Activated T-cell treated with anti-CD3 and anti-CD28 coated beads for 1 hour (primary cell): ENCODE data around the gene NNT.
"Not testable (repeated sequence)": the region's sequence is repeated elsewhere in the genome, so short reads cannot be mapped to it uniquely, and the experiment has no call there.

ENCODE experiments used
- DNase-seq: peaks from one replicate; pipeline ENCODE4 v3.0.0-alpha.2; 2020; ENCODE audit warnings: low read depth

NNT gene

DNA sequence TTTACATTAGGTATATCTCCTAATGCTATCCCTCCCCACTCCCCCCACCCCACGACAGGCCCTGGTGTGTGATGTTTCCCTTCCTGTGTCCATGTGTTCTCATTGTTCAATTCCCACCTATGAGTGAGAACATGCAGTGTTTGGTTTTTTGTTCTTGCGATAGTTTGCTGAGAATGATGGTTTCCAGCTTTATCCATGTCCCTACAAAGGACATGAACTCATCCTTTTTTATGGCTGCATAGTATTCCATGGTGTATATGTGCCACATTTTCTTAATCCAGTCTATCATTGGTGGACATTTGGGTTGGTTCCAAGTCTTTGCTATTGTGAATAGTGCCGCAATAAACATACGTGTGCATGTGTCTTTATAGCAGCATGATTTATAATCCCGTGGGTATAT lies 64.4 kb downstream of the NNT start:
- not testable (repeated sequence) for DNase-seq

GRCh38 chr5:43674536-43674935 lies 71.6 kb downstream of the NNT start:
- DNase-seq: no peak

DNA sequence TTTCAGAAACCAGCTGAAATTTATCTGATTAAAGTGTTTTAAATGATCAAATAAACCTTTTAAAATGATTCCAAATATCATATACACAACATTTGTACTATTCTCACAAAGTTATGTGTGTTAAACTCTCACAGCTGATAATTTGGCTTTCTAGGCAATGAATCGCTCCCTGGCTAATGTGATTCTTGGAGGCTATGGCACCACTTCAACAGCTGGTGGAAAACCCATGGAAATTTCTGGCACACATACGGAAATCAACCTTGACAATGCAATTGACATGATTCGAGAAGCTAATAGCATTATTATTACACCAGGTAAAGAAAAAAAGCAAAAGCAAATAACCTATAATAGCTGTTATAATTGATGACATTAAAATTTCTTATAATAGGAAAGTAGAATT lies 72.4 kb downstream of the NNT start:
- DNase-seq: no peak

DNA sequence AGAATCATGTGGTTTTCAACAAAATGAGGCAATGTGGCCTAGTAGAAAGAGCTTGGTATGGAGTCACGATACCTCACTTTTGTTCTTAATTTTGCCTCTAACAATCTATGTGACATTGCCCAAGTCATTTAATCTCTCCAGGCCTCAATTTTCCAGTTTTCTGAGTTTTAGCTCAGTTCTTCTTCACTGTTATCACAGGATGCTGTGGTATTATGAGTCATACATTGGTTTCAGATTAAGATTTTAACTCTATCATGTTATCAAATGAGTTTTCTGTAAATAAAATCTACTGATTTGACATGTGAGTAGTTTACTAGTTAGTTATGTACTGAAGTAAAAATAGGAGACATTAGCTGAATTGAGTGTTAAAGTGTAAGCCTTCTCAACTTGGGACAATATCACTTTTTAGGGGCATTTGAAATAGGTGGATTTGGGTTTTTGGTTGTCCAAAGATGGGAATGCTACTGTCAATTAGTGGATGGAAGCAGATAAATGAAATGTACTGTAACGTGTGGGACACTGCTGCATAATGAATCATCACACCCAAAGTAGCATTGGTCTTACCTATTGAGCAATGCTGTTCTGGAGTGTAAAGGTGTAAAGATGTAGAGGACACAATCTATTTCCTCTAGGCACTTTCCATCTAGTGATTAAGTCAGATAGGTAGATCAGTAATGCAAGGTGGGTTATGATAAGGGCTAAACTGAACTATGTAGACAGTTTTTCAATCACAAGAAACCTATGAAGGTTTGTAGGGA lies 73.3 kb downstream of the NNT start:
- no peak for DNase-seq

DNA sequence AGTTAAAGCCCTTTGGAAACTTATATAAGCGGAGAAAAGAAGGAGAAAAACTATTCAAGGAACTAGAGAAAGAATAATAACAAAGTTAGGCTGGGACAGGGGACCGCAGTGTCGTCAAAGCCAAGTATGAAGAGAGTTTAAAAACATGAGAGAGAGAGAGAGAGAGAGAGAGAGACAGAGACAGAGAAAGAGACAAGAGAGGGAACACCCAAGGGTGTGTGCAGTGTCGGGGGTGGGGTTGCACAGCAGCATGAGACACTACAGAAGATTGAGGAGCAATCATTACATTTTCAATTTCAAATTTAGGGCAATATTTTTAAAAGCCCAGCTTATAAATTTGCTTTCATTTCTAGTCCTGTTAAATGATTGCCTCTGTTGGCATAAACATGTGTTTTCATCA lies 74.3 kb downstream of the NNT start:
- DNase-seq: no peak

DNA sequence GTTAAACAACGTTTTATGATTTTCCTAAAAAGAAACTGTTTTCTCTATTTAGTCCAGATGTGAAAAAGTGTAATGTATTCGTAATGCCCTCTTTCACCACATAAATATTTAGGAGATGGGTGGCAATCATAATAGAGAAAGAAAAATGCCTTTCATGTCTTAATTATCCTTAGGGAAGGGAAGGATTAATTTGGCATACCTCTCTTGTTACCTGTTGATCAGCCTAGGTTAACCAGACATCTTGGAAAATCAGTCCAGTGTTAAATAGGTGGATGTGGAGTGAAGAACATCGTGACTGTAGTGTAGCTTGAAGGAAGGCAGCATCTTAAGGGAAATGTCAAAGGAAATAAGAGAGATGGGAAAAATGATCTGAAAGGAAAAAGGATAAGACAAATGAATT lies 76.2 kb downstream of the NNT start:
- no peak for DNase-seq

DNA sequence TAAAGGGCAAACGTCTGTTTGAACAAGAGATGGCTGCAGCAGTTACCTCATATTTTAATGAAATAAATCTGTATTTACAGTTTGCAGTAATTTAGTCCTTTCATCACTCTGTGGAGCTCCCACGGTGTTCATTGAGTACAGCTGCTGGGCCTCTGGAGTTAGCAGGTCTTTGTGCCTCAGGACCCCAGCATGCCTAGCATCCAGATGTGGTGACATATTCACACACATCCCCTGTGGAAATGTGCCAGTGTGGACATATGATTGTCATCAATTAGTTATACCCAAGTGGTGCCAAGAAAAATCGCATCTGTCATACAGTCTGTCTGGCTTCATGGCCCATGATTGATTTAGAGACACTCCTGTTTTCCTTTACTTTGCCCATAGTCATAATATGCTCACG lies 77.3 kb downstream of the NNT start:
- DNase-seq: no peak

GRCh38 chr5:43683884-43684471 lies 81.0 kb downstream of the NNT start:
- no peak for DNase-seq

- no peak for DNase-seq
These were observed 82.4 kb downstream of the NNT start for GRCh38 chr5:43685252-43685950.

- DNase-seq: no peak
These were observed 84.3 kb downstream of the NNT start for GRCh38 chr5:43687275-43687674.

DNA sequence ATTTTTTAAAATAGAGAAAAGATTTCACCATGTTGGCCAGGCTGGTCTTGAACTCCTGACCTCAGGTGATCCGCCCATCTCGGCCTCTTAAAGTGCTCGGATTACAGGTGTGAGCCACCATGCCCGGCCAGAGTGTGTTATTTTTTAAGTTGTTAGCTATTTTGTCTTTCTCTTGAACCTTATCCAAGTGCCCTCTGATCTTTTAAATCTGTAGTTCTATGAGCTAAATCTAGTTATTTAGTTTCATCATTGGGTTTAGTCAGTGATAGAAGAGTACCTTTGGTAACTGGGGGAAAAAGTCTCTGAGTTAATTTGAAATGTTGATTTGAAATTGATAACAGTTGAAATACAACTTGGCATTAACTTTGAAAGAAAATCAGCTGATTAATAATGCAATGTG lies 88.3 kb downstream of the NNT start:
- no peak for DNase-seq

- DNase-seq: no peak
These were observed 88.9 kb downstream of the NNT start for GRCh38 chr5:43691893-43692292.

DNA sequence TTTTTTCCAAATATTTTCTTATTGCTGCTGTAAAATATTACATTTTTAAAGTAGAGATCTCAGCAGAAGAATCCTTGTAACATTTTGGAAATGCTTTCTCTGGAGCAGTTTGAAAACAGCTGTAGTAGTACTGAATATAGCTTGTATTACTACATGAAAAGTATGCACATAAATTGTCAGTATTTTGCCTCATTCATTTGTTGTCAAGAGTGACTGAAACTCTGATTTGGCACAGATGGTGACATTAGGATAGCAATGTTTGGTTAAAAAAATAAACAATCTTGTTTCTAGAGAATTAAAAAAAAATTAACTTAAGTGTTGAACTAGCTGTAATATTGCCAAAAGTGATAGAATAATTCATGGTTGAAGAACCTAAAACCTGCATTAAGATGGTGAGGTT lies 90.4 kb downstream of the NNT start:
- DNase-seq: no peak

DNA sequence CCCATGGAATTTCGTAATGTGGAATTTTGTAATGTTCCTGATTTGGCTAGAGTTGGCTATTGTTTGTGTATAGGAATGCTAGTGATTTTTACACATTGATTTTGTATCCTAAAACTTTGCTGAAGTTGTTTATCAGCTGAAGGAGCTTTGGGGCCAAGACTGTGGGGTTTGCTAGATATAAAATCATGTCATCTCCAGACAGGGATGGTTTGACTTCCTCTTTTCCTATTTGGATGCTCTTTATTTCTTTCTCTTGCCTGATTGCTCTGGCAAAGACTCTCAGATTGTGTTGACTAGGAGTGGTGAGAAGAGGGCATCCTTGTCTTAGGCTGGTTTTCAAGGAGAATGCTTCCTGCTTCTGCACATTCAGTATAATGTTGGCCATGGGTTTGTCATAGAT lies 91.0 kb downstream of the NNT start:
- DNase-seq: no peak

DNA sequence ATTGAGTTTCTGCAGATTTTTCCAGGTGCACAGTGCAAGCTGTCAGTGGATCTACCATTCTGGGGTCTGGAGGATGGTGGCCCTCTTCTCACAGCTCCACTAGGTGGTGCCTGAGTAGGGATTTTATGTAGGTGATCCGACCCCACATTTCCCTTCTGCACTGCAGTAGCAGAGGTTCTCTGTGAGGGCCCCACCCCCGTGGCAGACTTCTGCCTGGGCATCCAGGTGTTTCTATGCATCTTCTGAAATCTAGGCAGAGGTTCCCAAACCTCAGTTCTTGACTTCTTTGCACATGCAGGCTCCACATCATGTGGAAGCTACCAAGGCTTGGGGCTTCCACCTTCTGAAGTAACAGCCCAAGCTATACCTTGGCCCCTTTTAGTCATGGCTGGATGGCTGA lies 93.5 kb downstream of the NNT start:
- not testable (repeated sequence) for DNase-seq

GRCh38 chr5:43699910-43700309 lies 96.9 kb downstream of the NNT start:
- no peak for DNase-seq

- DNase-seq: no peak
These were observed 97.6 kb downstream of the NNT start for GRCh38 chr5:43700601-43701000.

- DNase-seq: no peak
These were observed 98.2 kb downstream of the NNT start for GRCh38 chr5:43701227-43701626.

GRCh38 chr5:43702293-43702692 lies 99.3 kb downstream of the NNT start:
- DNase-seq: no peak

GRCh38 chr5:43702815-43703214 lies 99.8 kb downstream of the NNT start:
- DNase-seq: no peak

- DNase-seq: no peak
These were observed 101.3 kb downstream of the NNT start for GRCh38 chr5:43704243-43704642.

DNA sequence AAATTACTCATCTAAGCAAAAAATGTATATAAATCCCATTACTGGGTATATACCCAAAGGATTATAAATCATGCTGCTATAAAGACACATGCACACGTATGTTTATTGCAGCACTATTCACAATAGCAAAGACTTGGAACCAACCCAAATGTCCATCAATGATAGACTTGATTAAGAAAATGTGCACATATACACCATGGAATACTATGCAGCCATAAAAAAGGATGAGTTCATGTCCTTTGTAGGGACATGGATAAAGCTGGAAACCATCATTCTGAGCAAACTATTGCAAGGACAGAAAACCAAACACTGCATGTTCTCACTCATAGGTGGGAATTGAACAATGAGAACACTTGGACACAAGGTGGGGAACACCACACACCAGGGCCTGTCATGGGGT lies 103.6 kb downstream of the NNT start:
- DNase-seq: not testable (repeated sequence)

GRCh38 chr5:43711496-43711895 lies 108.5 kb downstream of the NNT start:
- no peak for DNase-seq

- no peak for DNase-seq
These were observed 109.1 kb downstream of the NNT start for GRCh38 chr5:43712081-43712480.
